H9 (cell line): ENCODE results near the gene NHSL1. TPM values are rescaled to one million over a fixed set of nuclear protein-coding genes. Genes with fewer than 3 reads are reported as not detected.
A peak's percentile ranks its signal among the peaks of the same experiment; 100 is the strongest.

ENCODE experiments used
- DNase-seq: peaks from one replicate; pipeline ENCODE4 v3.0.0-alpha.2; 2017
- H2AFZ ChIP-seq: one replicate; pipeline ENCODE4 v1.6.1; 2013; ENCODE audit warnings: mild to moderate bottlenecking, low read length, control low read depth, moderate library complexity
- H2AK5ac ChIP-seq: 2 replicates; pipeline ENCODE4 v1.6.1; 2013; ENCODE audit warnings: low read length, control low read depth, mixed read lengths; ENCODE audit not compliant: insufficient read length
- H2BK120ac ChIP-seq: one replicate; pipeline ENCODE4 v1.6.1; 2013; ENCODE audit warnings: low read depth, mild to moderate bottlenecking, low read length, control low read depth, inconsistent platforms; ENCODE audit not compliant: poor library complexity, severe bottlenecking
- H2BK12ac ChIP-seq: 2 replicates; pipeline ENCODE4 v1.6.1; 2013; ENCODE audit warnings: low read length, control low read depth, mixed read lengths, low read depth; ENCODE audit not compliant: insufficient read length
- H2BK15ac ChIP-seq: 2 replicates; pipeline ENCODE4 v1.6.1; 2013; ENCODE audit warnings: low read depth, low read length, control low read depth
- H2BK20ac ChIP-seq: one replicate; pipeline ENCODE4 v1.6.1; 2013; ENCODE audit warnings: low read depth, mild to moderate bottlenecking, low read length, control low read depth, inconsistent platforms; ENCODE audit not compliant: poor library complexity, severe bottlenecking
- H2BK5ac ChIP-seq: 2 replicates; pipeline ENCODE4 v1.6.1; 2013; ENCODE audit warnings: low read length, control low read depth, mixed read lengths; ENCODE audit not compliant: insufficient read length
- H3K14ac ChIP-seq: 2 replicates; pipeline ENCODE4 v1.6.1; 2013; ENCODE audit warnings: low read length, control low read depth; ENCODE audit not compliant: insufficient read depth
- H3K18ac ChIP-seq: 2 replicates; pipeline ENCODE4 v1.6.1; 2013; ENCODE audit warnings: low read depth, mild to moderate bottlenecking, mixed read lengths, low read length, control low read depth; ENCODE audit not compliant: insufficient read length
- H3K23ac ChIP-seq: 2 replicates; pipeline ENCODE4 v1.6.1; 2013; ENCODE audit warnings: low read length, control low read depth, mixed read lengths, low read depth; ENCODE audit not compliant: insufficient read length
- H3K23me2 ChIP-seq: 2 replicates; pipeline ENCODE4 v1.6.1; 2013; ENCODE audit warnings: low read depth, mild to moderate bottlenecking, mixed read lengths, low read length, control low read depth; ENCODE audit not compliant: insufficient read length, poor library complexity, severe bottlenecking
- H3K27ac ChIP-seq: 2 replicates; pipeline ENCODE4 v1.5.1; 2013; ENCODE audit warnings: low read length, control low read depth, mixed read lengths, low read depth; ENCODE audit not compliant: insufficient read length
- H3K27me3 ChIP-seq: 2 replicates; pipeline ENCODE4 v1.6.1; 2013; ENCODE audit warnings: low read length, control low read depth, inconsistent platforms; ENCODE audit not compliant: insufficient read depth
- H3K4ac ChIP-seq: 2 replicates; pipeline ENCODE4 v1.6.1; 2013; ENCODE audit warnings: low read depth, mild to moderate bottlenecking, control low read depth, inconsistent platforms, low read length, moderate library complexity
- H3K4me1 ChIP-seq: 2 replicates; pipeline ENCODE4 v1.6.1; 2013; ENCODE audit warnings: low read length, control low read depth, inconsistent platforms; ENCODE audit not compliant: insufficient read depth
- H3K4me2 ChIP-seq: 2 replicates; pipeline ENCODE4 v1.6.1; 2013; ENCODE audit warnings: low read length, control low read depth, mixed read lengths; ENCODE audit not compliant: insufficient read length, insufficient read depth
- H3K56ac ChIP-seq: 2 replicates; pipeline ENCODE4 v1.6.1; 2013; ENCODE audit warnings: low read depth, mild to moderate bottlenecking, mixed read lengths, low read length, control low read depth; ENCODE audit not compliant: insufficient read length
- H3K79me1 ChIP-seq: 2 replicates; pipeline ENCODE4 v1.6.1; 2013; ENCODE audit warnings: low read depth, mild to moderate bottlenecking, moderate library complexity, low read length, control low read depth, inconsistent platforms; ENCODE audit not compliant: insufficient read depth, poor library complexity, severe bottlenecking
- H3K79me2 ChIP-seq: 2 replicates; pipeline ENCODE4 v1.6.1; 2013; ENCODE audit warnings: low read length, control low read depth, inconsistent platforms; ENCODE audit not compliant: insufficient read depth
- H3K9ac ChIP-seq: 2 replicates; pipeline ENCODE4 v1.6.1; 2013; ENCODE audit warnings: low read length, control low read depth, mixed read lengths; ENCODE audit not compliant: insufficient read length; ENCODE audit errors: extremely low read depth
- H3K9me3 ChIP-seq: one replicate; pipeline ENCODE4 v1.6.1; 2013; ENCODE audit warnings: low read depth, low read length, inconsistent platforms; ENCODE audit not compliant: control insufficient read depth
- H3T11ph ChIP-seq: one replicate; pipeline ENCODE4 v1.6.1; 2013; ENCODE audit warnings: mild to moderate bottlenecking, low read length, control low read depth, inconsistent platforms
- H4K20me1 ChIP-seq: one replicate; pipeline ENCODE4 v1.6.1; 2013; ENCODE audit not compliant: control insufficient read depth, insufficient read length, insufficient read depth
- H4K5ac ChIP-seq: 2 replicates; pipeline ENCODE4 v1.6.1; 2013; ENCODE audit warnings: low read depth, mild to moderate bottlenecking, mixed read lengths, low read length, control low read depth; ENCODE audit not compliant: insufficient read length
- H4K8ac ChIP-seq: replicated peaks from 2 replicates; pipeline ENCODE4 v1.6.1; 2013; ENCODE audit warnings: low read length, control low read depth, mixed read lengths, low read depth; ENCODE audit not compliant: insufficient read length
- H4K91ac ChIP-seq: 2 replicates; pipeline ENCODE4 v1.6.1; 2013; ENCODE audit warnings: low read depth, mild to moderate bottlenecking, moderate library complexity, mixed read lengths, low read length, control low read depth; ENCODE audit not compliant: insufficient read length
- H3K27ac Mint-ChIP-seq, 3 experiments: 2 replicates in 2 of 3; 3 replicates in 1 of 3; pipeline ENCODE4 v1.8.0; 2020 to 2021; ENCODE audit warnings: mixed read lengths in 3 of 3, mild to moderate bottlenecking in 1 of 3, moderate library complexity in 1 of 3
- H3K27me3 Mint-ChIP-seq: 2 replicates; pipeline ENCODE4 v1.8.0; 2021; ENCODE audit warnings: low read depth, mild to moderate bottlenecking, moderate library complexity, mixed read lengths
- H3K36me3 Mint-ChIP-seq, 3 experiments: 2 replicates in 2 of 3; 3 replicates in 1 of 3; pipeline ENCODE4 v1.8.0; 2020 to 2021; ENCODE audit warnings: low read depth in 3 of 3, mixed read lengths in 3 of 3; ENCODE audit not compliant: insufficient read depth in 1 of 3
- H3K4me1 Mint-ChIP-seq, 2 experiments: 2 replicates each; pipeline ENCODE4 v1.8.0; 2020; ENCODE audit warnings: mixed read lengths in 2 of 2
- H3K4me3 Mint-ChIP-seq, 2 experiments: 2 replicates in 1 of 2; 3 replicates in 1 of 2; pipeline ENCODE4 v1.8.0; 2020 to 2021; ENCODE audit warnings: mild to moderate bottlenecking in 2 of 2, mixed read lengths in 2 of 2, moderate library complexity in 1 of 2
- H3K9me3 Mint-ChIP-seq, 2 experiments: 2 replicates in 1 of 2; 3 replicates in 1 of 2; pipeline ENCODE4 v1.8.0; 2020; ENCODE audit warnings: mild to moderate bottlenecking in 2 of 2, mixed read lengths in 2 of 2, moderate library complexity in 1 of 2
- WGBS: extraction: QIAGEN DNeasy Blood & Tissue Kit; methylation state at CpG from one replicate; pipeline ENCODE4 v1.1.7; 2013; ENCODE audit warnings: missing lambda C conversion rate, low lambda C conversion rate, mixed read lengths; ENCODE audit not compliant: insufficient read length; ENCODE audit errors: extremely low coverage; 5-methylcytosine and 5-hydroxymethylcytosine counted together
- total RNA-seq: library from RNA; stranded (reverse); gene quantifications from 2 replicates; pipeline ENCODE4 v1.2.1, GENCODE V29; 2021
- TF ChIP-seq, protein P1 (sequence below): fragments of 200-600 bp; sonication (generic); conservative IDR thresholded peaks from 3 replicates; pipeline ENCODE4 v1.8.0; 2021; ENCODE audit warnings: antibody characterized with exemption, mild to moderate bottlenecking

NHSL1 gene
- total RNA-seq, 1 experiment from 2014 or later, result 28.7 TPM

DNA sequence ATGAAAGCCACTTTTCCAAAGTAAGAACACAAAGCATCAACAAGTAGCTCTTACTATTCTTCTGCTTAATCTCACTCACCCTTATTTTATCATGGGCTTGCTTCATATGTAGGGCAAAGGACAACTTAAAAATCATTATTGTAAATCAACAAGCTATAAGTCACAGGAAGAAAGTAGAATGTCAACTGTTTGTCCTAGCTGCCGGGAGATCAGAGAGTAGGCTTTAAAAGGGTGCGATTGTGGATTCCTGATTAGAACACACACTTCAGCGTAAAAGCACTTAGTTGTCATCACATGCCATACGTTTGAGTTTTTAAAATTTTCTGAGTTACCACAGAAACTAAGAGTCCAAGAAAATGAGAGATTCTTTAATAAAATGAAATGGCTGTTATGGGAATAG lies 44.4 kb upstream of the NHSL1 start:
- H3K9ac ChIP-seq, result no peak overlapping the region
- H3K27ac ChIP-seq, result no peak overlapping the region
- H3K27me3 ChIP-seq, result no peaks in the 10 kb centered on the region
- H2BK20ac ChIP-seq, result no peak overlapping the region
- no peak overlapping the region for H3K18ac ChIP-seq
- H2BK15ac ChIP-seq, result no peak overlapping the region
- no peak overlapping the region for H4K91ac ChIP-seq
- WGBS, result no CpG with 5 or more reads among the region's 4 CpGs
- no peak for DNase-seq
- H3K9me3 ChIP-seq, result no peaks in the 10 kb centered on the region
- Mint-ChIP-seq H3K27me3 (no peaks in the 10 kb centered on the region), H3K9me3 (no peaks in the 10 kb centered on the region), H3K4me3 (no peak overlapping the region), H3K27ac (peak overlapping the region in 2 of 3 experiments; percentile 6 to 12; a peak in 1 of 7 replicates), H3K4me1 (peaks cover 64 to 71% of the 10 kb centered on the region in 2 experiments), H3K36me3 (no peaks in the 10 kb centered on the region)
- no peak overlapping the region for H3K56ac ChIP-seq
- no peaks in the 10 kb centered on the region for H3K79me2 ChIP-seq
- no peak overlapping the region for H4K5ac ChIP-seq
- H3K4ac ChIP-seq, result no peak overlapping the region
- no peak overlapping the region for H3T11ph ChIP-seq
- no peak overlapping the region for H2BK12ac ChIP-seq
- peaks cover 14% of the 10 kb centered on the region; the same call in 1 of the 2 replicates for H3K4me1 ChIP-seq
- no peaks in the 10 kb centered on the region for H3K23me2 ChIP-seq
- no peak overlapping the region for H3K23ac ChIP-seq
- no peak overlapping the region for H4K8ac ChIP-seq
- TF ChIP-seq, protein P1, sequence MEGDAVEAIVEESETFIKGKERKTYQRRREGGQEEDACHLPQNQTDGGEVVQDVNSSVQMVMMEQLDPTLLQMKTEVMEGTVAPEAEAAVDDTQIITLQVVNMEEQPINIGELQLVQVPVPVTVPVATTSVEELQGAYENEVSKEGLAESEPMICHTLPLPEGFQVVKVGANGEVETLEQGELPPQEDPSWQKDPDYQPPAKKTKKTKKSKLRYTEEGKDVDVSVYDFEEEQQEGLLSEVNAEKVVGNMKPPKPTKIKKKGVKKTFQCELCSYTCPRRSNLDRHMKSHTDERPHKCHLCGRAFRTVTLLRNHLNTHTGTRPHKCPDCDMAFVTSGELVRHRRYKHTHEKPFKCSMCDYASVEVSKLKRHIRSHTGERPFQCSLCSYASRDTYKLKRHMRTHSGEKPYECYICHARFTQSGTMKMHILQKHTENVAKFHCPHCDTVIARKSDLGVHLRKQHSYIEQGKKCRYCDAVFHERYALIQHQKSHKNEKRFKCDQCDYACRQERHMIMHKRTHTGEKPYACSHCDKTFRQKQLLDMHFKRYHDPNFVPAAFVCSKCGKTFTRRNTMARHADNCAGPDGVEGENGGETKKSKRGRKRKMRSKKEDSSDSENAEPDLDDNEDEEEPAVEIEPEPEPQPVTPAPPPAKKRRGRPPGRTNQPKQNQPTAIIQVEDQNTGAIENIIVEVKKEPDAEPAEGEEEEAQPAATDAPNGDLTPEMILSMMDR, result no peak
- no peak overlapping the region for H3K4me2 ChIP-seq
- H2BK120ac ChIP-seq, result no peak overlapping the region
- H2AK5ac ChIP-seq, result no peak overlapping the region
- no peaks in the 10 kb centered on the region for H4K20me1 ChIP-seq
- no peak overlapping the region for H2AFZ ChIP-seq
- H3K14ac ChIP-seq, result no peak overlapping the region
- H2BK5ac ChIP-seq, result no peak overlapping the region
- H3K79me1 ChIP-seq, result no peaks in the 10 kb centered on the region
